Esophagus squamous epithelium (tissue), 4 donors: ENCODE results near the gene APP.

Experiments used
- CTCF ChIP-seq, 6 experiments: fragments of 450-650 bp in 4 of 6; fragments of 200-600 bp in 2 of 6; sonication (generic) in 2 of 6; IDR thresholded peaks; one replicate each; pipeline ENCODE4 v1.5.1; 2016 to 2019; ENCODE audit warnings: antibody characterized with exemption in 6 of 6, mild to moderate bottlenecking in 4 of 6, moderate library complexity in 4 of 6
- POLR2A ChIP-seq, 4 donors: fragments of 450-650 bp; IDR thresholded peaks; one replicate each; pipeline ENCODE4 v1.6.1; 2017; ENCODE audit warnings: antibody characterized with exemption in 4 of 4, mild to moderate bottlenecking in 4 of 4, moderate library complexity in 3 of 4

GRCh38 chr21:26137379-26138060, 33.0 kb downstream of the APP start:
- no peak for TF ChIP-seq CTCF (IDR thresholded peaks at IDR 0.05)
- TF ChIP-seq POLR2A (IDR thresholded peaks at IDR 0.05) = no peak
